ENCODE measurements around the gene NABP2. TPM values are rescaled to one million over a fixed set of nuclear protein-coding genes. Genes with fewer than 3 reads are reported as not detected.

NABP2 gene
- total RNA-seq, 1 experiment from 2014 or later = 67.5 TPM

GRCh38 chr12:56256326-56256960 is 32.3 kb downstream of the NABP2 start:
- CTCF ChIA-PET = interaction anchor here (1.4 kb wide), 1 partner anchor 10 kb away, joined by 4 read pairs; no protein-coding TSS in a partner anchor
- H3K27ac ChIP-seq (ENCODE audit: low read depth, low read length, poor library complexity, severe bottlenecking) = peak overlapping the region; percentile 35
- intact Hi-C loops (cut with micrococcal nuclease; ENCODE audit: unreplicated experiment) = loop anchor here (5.0 kb wide), 1 partner anchor 34 kb away; the partner anchor contains the start of genes NABP2 and RNF41
- no peaks in the 10 kb centered on the region for H3K27me3 ChIP-seq (replicated peaks; ENCODE audit: insufficient read depth, low read depth, low read length, poor library complexity)
- H3K9me3 ChIP-seq (ENCODE audit: low read depth, low read length, poor library complexity, severe bottlenecking) = no peaks in the 10 kb centered on the region
- BruUV-seq (replicated peaks) = TSS peak; percentile 26
- DNase-seq (ENCODE audit: low spot score) = peak; percentile 65
- peaks cover 57% of the 10 kb centered on the region for H3K36me3 ChIP-seq (ENCODE audit: insufficient read depth, low read length, poor library complexity, severe bottlenecking)
- TF ChIP-seq CTCF (conservative IDR thresholded peaks at IDR 0.05; ENCODE audit: low read depth, low read length) = no peak
- no peak for TF ChIP-seq EZH2 (IDR thresholded peaks at IDR 0.05; ENCODE audit: borderline replicate concordance, low read depth, low read length, poor library complexity, severe bottlenecking)
- H3K4me3 ChIP-seq (ENCODE audit: low read depth, low read length, poor library complexity, severe bottlenecking) = peak overlapping the region; percentile 99
- H3K4me1 ChIP-seq (ENCODE audit: insufficient read depth, low read length, poor library complexity, severe bottlenecking) = peaks cover 20% of the 10 kb centered on the region
- POLR2A ChIA-PET (ENCODE audit: low non-redundant PET) = interaction anchor here (0.6 to 0.9 kb wide), 3 partner anchors 10 to 137 kb away, joined by 3 read pairs; no protein-coding TSS in a partner anchor

- peak overlapping the region; percentile 99 for H3K4me3 ChIP-seq (ENCODE audit: low read depth, low read length, poor library complexity, severe bottlenecking)
- H3K27ac ChIP-seq (ENCODE audit: low read depth, low read length, poor library complexity, severe bottlenecking) = peak overlapping the region; percentile 91
- ChIA-PET POLR2A (ENCODE audit: low non-redundant PET) (interaction anchor here (0.6 to 0.9 kb wide), 2 partner anchors 11 to 137 kb away, joined by 3 read pairs; no protein-coding TSS in a partner anchor), CTCF (interaction anchor here (1.4 kb wide), 1 partner anchor 9 kb away, joined by 4 read pairs; no protein-coding TSS in a partner anchor)
- intact Hi-C loops (cut with micrococcal nuclease; ENCODE audit: unreplicated experiment) = loop anchor here (5.0 kb wide), 1 partner anchor 35 kb away; the partner anchor contains the start of genes NABP2 and RNF41
- peaks cover 20% of the 10 kb centered on the region for H3K4me1 ChIP-seq (ENCODE audit: insufficient read depth, low read length, poor library complexity, severe bottlenecking)
- H3K36me3 ChIP-seq (ENCODE audit: insufficient read depth, low read length, poor library complexity, severe bottlenecking) = peaks cover 50% of the 10 kb centered on the region
- no peaks in the 10 kb centered on the region for H3K27me3 ChIP-seq (replicated peaks; ENCODE audit: insufficient read depth, low read depth, low read length, poor library complexity)
- no peaks in the 10 kb centered on the region for H3K9me3 ChIP-seq (ENCODE audit: low read depth, low read length, poor library complexity, severe bottlenecking)
- TF ChIP-seq EZH2 (IDR thresholded peaks at IDR 0.05; ENCODE audit: borderline replicate concordance, low read depth, low read length, poor library complexity, severe bottlenecking) (no peak), CTCF (conservative IDR thresholded peaks at IDR 0.05; ENCODE audit: low read depth, low read length) (no peak)
- BruUV-seq (replicated peaks) = no TSS peak
- DNase-seq (ENCODE audit: low spot score) = no peak
These were observed 32.9 kb downstream of the NABP2 start for GRCh38 chr12:56257071-56257470.

GRCh38 chr12:56257491-56258067 is 33.4 kb downstream of the NABP2 start:
- BruUV-seq (replicated peaks) = no TSS peak
- POLR2A ChIA-PET (ENCODE audit: low non-redundant PET) = interaction anchor here (0.9 kb wide), 1 partner anchor 136 kb away, joined by 3 read pairs; no protein-coding TSS in a partner anchor
- Histone ChIP-seq H3K36me3 (ENCODE audit: insufficient read depth, low read length, poor library complexity, severe bottlenecking) (peaks cover 45% of the 10 kb centered on the region), H3K27me3 (replicated peaks; ENCODE audit: insufficient read depth, low read depth, low read length, poor library complexity) (no peaks in the 10 kb centered on the region), H3K27ac (ENCODE audit: low read depth, low read length, poor library complexity, severe bottlenecking) (peak overlapping the region; percentile 91), H3K9me3 (ENCODE audit: low read depth, low read length, poor library complexity, severe bottlenecking) (no peaks in the 10 kb centered on the region), H3K4me1 (ENCODE audit: insufficient read depth, low read length, poor library complexity, severe bottlenecking) (peaks cover 20% of the 10 kb centered on the region), H3K4me3 (ENCODE audit: low read depth, low read length, poor library complexity, severe bottlenecking) (peak overlapping the region; percentile 99)
- intact Hi-C loops (cut with micrococcal nuclease; ENCODE audit: unreplicated experiment) = loop anchor here (1.0 to 5.0 kb wide), 2 partner anchors 35 to 64 kb away; partner anchors contain the start of genes NABP2 and RNF41
- peak; percentile 62 for DNase-seq (ENCODE audit: low spot score)
- TF ChIP-seq EZH2 (IDR thresholded peaks at IDR 0.05; ENCODE audit: borderline replicate concordance, low read depth, low read length, poor library complexity, severe bottlenecking) (no peak), CTCF (conservative IDR thresholded peaks at IDR 0.05; ENCODE audit: low read depth, low read length) (no peak)
- CTCF ChIA-PET = interaction anchor here (0.6 to 1.4 kb wide), 4 partner anchors 8 to 68 kb away, joined by 3 to 4 read pairs (median 3); partner anchors contain the start of genes COQ10A and SMARCC2

Data from A673 (cell line).